SK-MEL-5 (cell line): ENCODE results near the gene NRXN3. TPM values are rescaled to one million over a fixed set of nuclear protein-coding genes. Genes with fewer than 3 reads are reported as not detected.
"Not testable (repeated sequence)": the region's sequence is repeated elsewhere in the genome, so short reads cannot be mapped to it uniquely, and the experiment has no call there.

Source experiments
- DNase-seq: peaks from one replicate; pipeline ENCODE4 v3.0.0-alpha.2; 2016; ENCODE audit warnings: low read depth, low spot score
- in situ Hi-C: cut with HindIII; loops from 2 replicates; pipeline ENCODE4 v1.10.0; 2016; ENCODE audit warnings: low sequenced_read_pairs, high pct_unique_total_duplicates, low pct_unique_long_range_greater_than_20kb
- total RNA-seq: library from RNA; depleted of rRNA; stranded (reverse); fragments of >200 nt; shearing (Covaris generic); gene quantifications from 2 replicates; pipeline ENCODE4 v1.2.3, GENCODE V29; 2014

Gene NRXN3
- total RNA-seq, 1 experiment from 2014 or later = 0.03 TPM

DNA sequence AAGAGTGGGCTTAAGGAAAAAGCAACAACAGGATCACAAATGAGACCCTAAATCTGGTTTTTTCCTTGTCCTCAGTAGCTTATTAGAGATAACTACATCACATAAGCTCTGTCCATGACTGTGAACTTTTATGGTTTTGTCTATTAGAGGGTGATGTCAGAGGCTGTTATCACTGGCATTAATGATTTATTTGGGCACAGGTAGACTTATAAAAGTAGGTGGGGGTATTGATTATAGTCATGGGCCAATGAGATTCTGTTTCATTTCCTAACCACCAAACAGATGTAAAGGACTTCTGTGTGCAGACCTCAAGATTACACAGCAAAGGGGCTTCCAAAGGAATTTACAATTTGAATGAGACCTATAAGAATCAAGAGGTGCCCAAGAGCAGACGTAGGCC, 316.4 kb downstream of the NRXN3 start:
- no peak for DNase-seq
- in situ Hi-C loops = no loop called here

DNA sequence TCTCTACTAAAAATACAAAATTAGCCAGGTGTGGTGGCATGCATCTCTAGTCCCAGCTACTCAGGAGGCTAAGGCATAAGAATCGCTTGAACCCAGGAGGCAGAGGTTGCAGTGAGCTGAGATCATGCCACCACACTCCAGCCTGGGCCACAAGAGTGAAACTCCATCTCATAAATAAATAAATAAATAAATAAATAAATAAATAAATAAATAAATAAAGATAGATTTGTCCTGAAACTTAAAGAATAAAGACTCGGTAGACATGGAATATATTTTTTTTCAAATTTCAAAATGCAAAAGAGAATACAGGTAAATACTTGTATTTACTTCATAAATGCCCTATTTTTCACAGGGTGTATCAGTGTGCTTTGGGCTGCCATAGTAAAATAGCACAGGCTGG, 317.4 kb downstream of the NRXN3 start:
- DNase-seq, in situ Hi-C loops: not testable (repeated sequence)

DNA sequence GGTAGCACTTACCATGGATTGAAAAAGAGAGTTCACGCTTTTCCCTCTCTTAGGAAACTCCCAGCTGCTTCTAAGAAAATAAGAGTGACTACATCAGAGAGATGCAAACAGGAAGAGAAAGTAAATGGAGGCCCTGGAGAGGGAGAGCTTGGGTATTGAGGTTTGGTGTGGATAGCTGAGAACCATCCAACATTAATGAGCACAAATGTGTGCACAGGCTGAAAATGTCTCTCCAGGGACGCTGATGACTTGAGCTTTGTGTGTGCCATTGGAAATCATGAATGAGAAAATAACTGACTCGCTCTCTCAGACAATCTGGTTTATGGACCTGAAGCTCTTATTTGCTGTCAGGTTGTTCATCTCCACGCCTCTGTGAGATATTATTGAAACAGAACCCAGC, 318.8 kb downstream of the NRXN3 start:
- in situ Hi-C loops = no loop called here
- no peak for DNase-seq

DNA sequence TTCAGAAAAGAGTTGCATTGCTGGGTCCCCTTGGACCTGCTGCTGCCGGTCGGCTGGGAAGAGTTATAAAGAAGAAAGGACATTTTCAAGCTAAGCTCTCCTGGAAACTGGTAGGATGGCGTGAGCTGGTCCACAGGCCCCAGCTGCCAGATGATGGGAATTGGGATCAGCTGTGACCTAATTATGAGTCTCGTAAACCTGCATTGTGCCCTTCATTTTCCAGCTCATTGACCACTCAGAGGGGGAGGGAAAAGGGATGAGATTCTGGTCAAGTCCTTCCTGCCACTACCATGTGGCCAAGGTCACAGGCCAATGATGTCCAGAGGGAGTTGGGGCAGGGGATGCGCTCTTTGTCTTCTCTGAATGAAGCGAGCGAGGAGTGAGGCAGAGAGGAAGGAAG, 320.9 kb downstream of the NRXN3 start:
- in situ Hi-C loops = no loop called here
- DNase-seq = no peak

DNA sequence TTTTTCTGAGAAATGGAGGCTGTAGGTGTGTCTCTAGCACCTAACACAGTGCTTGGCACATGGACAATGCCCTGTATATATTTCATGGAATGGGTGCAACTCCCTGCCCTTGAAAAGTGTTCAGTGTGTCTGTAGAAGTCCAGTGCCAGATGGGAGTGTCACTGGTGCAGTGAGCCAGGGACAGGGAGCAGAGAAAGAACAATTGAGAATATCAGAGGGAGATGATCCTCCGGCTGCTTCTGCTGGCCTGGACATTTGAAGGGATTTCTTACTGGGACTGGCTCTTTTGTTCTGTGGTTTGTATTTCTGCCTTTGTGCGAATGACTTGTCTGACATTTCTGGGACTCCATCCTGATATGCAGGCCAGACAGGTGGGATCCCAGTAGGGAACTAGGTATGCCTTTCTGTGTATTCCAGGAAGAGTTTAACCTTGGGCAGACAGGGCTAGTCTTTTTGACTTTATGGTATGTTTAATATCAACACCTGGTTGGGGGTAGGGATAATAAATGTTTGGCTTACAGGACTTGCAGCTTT, 328.0 kb downstream of the NRXN3 start:
- in situ Hi-C loops = no loop called here

DNA sequence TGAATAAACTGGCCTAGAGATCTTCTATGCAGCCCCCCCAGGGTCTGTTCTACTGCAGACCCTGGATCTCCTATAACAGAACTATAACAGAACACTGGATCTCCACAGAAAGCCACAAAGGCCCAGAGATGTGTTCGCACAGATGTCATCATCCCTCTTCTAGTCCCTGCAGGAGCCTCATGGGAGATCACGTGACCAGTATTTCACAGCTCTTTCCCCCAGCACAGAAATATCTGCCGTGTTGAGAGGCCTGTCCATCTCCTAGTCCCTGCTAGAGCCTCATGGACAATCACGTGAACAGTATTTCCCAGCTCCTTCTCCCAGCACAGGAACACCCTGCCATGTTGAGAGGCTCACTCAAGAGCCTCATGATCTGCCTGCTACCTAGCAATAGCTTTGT, 331.7 kb downstream of the NRXN3 start:
- in situ Hi-C loops = no loop called here
- no peak for DNase-seq

More for the DNA sequence above, 328.0 kb downstream of the NRXN3 start:
- no peak for DNase-seq

DNA sequence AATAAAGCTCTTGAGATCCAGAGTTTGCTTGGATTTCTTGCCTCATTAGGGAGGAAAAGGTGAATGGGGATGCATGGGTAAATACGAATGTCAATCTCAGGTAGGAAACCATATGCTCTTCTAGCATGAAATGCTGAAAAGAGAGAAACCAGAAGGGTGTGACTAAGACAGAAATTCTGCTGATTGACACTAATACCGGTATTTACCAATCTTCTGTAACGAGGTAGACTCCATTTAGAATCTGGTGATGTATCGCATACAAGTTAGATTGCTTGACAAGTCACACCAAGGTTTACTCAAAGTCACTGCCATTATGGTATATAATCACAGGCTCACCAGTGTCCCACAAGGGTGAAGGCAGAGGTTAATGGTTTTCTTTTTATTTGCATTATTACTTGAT, 337.9 kb downstream of the NRXN3 start:
- in situ Hi-C loops = no loop called here
- DNase-seq = no peak

DNA sequence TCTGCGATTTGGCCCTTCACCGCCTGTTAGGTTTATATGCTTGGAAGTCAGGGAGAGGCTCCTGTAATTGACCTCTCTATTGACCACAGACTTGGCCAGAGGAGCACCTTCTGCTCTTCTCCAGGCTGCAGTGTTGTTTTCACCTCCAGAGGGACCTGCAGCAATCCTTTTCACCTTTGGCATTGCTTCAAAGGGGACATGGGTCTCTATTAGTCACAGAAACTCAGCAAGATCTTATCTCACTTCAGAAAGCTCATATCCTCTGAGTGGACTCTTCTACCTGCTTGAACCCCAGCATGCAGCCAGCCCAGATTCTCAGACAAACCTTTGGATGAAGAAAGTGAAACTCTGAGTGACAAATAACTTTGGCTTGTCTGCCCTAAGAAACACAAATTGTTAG, 339.3 kb downstream of the NRXN3 start:
- in situ Hi-C loops = no loop called here
- no peak for DNase-seq

DNA sequence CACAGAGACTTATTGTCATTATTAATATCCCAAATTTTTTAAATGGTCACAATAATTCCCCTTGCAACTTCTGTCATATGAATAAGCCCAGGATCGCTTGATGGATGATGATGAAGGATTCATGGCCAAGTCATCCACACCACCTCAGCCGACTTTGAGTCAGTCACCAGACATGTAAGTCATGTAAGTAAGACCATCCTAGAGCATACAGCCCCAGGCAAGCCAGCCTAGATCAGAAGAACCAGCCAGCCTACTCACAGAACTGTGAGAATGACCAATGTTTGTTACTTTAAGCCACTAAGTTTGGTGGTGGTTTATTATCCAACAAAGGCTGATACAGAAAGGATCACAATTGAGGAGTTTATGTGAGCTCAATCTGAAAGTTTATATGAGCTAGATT, 341.8 kb downstream of the NRXN3 start:
- in situ Hi-C loops = no loop called here
- DNase-seq = no peak

DNA sequence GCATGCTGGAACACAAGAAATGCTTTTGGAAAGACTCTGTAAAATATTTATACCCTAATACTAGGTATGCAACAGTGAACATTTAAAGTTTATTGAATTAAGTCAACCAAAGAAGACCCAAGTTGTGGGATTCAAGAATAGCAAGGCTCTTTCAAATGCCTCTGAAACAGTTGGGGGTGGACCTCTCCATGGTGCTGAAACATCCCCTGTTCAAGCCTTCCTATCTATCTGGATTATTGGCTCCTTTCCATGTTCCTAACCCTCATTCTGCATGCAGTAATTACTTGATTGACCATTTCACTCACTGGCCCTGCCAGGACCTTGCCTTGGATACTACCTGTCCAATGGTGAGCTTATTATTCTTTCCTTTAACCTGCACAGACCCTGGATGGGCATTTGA, 349.7 kb downstream of the NRXN3 start:
- in situ Hi-C loops = no loop called here
- peak; percentile 4 for DNase-seq

DNA sequence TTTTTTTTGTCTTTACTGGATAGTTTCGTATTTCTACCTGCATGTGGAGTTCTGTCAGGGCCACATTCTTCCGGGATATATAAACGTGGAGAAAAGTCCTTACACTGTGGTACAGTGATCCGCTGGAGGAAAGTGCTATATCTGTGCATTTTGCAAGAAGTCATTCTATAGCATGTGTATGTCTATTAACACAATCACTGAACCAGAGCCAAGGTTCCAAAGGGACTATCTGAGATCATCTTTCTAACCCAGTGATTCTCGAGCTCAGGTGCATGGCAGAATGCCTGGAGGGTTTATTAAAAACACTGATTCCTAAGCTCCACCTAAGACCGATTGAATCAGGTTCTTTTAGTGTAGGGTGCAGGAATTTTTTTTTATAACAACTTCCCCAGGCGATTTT, 354.0 kb downstream of the NRXN3 start:
- in situ Hi-C loops = no loop called here
- DNase-seq = no peak

DNA sequence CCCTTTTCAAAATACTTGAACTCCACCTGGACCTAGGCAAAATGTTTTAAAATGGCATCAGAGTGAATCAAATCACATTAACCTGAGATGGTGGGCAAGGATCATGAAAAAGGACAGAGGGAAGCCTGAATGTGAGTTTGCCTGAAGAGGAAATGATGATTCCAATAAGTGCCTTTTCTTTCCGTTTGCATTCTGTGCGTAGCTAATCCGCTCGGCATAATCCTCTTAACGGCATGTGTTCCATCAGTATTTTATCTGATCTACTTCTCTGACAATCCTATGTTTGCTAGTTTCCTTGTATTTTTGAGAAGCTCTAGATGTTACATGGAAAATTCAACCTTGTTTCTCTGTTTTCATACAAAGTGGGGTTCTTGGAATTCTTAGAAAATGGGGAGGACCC, 354.6 kb downstream of the NRXN3 start:
- in situ Hi-C loops = no loop called here
- no peak for DNase-seq

DNA sequence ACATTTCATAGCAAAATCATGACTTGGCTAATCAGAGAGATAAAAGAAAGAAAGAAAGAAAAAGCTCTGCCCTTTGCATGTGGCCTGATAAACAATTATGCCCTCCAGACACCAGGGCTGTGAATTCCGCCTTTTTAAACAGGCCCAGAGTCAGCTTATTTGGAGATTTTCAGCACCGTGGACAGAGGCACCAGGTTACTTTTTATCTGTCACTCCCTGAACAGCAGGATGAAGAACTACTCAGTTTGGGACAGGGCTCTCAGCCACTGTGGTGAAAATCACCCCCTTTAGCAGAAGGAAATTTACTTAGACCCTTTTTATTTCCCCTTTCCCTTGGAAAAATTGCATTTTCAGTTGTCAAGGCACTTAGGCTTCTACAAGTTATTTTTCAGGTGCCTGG, 359.9 kb downstream of the NRXN3 start:
- peak; percentile 4 for DNase-seq

DNA sequence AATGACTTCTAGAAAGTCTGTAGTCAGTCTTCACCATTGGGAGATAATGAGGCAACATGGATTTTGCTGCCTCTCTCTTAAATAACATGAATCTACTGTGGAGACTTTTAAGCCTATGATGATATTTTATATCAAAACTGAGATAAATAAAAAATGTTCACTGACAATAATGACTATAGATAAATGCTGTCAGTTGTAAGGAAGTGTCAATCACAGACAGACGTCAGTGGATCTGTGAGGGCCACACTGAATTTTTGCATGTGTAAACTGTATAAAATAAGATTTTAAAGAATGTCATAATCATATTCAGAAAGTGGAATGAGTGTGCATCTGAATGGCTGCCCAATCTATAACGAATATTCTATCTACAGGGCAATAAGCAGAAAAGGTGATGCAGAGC, 364.0 kb downstream of the NRXN3 start:
- in situ Hi-C loops = no loop called here
- DNase-seq = no peak

More for the DNA sequence above, 359.9 kb downstream of the NRXN3 start:
- in situ Hi-C loops = no loop called here

DNA sequence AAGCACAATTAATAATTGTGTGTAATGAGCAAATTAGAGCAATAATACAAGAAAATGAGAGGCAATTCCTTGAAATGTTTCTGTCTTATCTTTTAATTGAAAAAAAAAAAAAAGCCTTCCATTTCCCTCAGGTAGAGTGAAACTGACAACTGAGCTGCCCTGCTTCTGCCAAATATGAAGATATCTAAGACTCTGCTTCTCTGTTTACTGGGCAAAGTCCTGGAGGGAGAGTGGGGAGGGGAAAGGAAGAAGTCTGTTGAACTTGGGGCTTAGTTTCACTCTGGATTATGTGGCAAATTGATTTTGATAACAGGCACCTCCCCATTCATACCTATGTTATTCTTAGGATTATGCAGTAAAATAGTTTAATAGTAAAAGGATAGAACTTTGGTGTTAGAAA, 364.9 kb downstream of the NRXN3 start:
- in situ Hi-C loops = no loop called here
- no peak for DNase-seq

DNA sequence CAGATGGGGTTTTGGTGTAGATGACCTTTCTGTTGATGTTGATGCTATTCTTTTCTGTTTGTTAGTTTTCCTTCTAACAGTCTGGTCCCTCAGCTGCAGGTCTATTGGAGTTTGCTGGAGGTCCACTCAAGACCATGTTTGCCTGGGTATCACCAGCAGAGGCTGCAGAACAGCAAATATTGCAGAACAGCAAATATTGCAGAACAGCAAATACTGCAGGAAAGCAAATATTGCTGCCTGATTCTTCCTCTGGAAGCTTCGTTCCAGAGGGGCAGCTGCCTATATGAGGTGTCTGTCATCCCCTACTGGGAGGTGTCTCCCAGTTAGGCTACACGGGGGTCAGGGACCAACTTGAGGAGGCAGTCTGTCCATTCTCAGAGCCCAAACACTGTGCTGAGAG, 371.6 kb downstream of the NRXN3 start:
- in situ Hi-C loops, DNase-seq: not testable (repeated sequence)

DNA sequence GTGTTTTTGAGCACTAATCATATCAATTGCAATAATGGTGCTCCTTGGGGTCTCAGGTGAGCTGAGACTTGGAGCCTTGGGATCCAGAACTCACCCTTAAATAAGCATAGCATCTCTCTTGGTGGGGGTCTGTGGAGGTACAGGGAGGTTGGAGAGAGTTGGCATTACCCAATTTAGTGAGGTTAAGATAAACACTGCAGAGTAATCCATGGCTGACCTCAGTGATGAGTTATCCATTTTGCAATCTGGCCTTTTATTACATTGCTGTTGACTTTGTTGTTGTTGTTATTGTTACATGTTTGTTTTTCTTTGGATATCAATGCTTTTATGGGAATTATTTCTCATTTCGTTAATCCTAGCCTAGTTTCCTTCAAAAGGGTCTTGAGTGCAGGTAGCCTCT, 373.3 kb downstream of the NRXN3 start:
- DNase-seq = no peak
- in situ Hi-C loops = no loop called here

DNA sequence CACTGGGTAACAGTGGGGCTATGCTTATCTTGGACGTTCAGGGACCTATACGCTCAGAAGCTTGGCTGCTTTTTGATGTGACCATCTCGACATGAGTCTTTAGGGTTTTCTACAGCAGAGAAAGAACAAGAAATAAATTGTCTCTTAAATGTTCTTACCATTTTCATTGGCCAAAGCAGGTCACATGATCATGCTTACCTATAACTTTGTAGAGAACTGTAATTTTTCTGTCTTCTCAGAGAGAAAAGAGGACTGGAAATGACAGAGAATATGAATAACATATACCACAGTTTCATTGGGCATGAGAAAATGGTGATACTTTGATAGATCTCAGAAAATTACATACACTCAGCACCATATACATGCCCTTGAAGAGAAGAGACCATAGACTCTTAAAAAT, 390.9 kb downstream of the NRXN3 start:
- in situ Hi-C loops = no loop called here
- DNase-seq = no peak

DNA sequence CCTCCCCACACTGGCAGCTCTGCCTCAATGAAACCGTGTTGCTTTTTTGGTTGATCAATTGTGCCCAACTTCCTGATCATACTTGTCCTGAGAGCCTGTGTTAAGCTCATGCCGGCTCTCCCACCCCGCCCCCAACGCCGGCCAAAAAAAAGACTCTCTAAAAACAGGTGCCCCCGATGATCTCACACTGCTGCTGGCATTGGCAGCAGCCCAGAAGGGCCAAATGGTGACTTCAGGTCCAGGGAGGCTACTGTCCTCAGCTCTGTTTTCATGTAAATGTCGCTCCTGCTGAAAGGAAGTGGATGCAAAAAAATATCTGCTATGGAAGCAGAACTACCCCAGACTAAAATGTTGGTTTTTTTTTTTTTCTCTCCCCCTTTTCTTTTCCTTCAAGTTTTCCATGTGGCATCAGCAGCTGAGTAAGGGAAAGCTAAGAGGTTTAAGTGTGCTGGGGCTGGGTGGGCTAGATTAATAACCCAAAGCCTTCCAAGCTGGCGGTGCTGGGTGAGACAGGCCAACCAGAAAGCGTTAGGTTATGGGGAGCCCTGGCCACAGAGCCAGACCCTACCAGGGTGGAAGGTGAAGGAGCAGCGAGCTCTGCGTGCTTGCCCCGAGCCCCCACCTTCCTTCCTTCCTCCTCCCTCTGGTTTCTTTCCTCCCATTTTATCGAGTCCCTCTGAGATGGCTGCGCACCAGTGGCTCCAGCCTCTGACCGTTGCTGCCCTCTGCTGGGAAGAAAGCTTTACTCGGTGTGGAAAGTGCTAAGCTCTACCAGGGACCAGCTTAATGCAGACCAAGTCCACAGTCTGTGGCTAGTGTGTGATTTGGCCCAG, 396.1 kb downstream of the NRXN3 start:
- peak; percentile 80 for DNase-seq
- in situ Hi-C loops = no loop called here

DNA sequence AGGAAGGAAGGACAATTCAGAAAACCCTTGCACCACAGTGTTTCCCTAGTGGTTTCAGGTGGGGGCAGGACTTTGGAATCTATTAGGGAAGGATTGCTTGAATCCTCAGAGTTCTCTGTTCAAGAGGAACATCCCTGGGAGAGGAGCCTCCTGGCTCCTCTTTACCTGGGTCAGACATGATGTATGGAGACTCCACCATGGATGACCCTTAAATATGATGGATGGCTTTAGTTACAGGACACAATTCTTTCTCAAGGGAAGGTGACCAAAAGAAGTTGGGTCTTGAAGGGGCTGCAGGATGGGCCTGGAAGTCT, 396.6 kb downstream of the NRXN3 start:
- no peak for DNase-seq
- in situ Hi-C loops = no loop called here
